Stimulated activated CD4-positive, alpha-beta T cell treated with anti-CD3 and anti-CD28 coated beads, TNF-alpha, amount 100 ng/mL, for 1 hour (primary cell): ENCODE results near the gene CALN1.
"Not testable (repeated sequence)": the region's sequence is repeated elsewhere in the genome, so short reads cannot be mapped to it uniquely, and the experiment has no call there.

Experiments
- DNase-seq, 3 donors: peaks; one replicate each; pipeline ENCODE4 v3.0.0-alpha.2; 2020; ENCODE audit warnings: low read depth in 3 of 3, low spot score in 1 of 3

The CALN1 gene

DNA sequence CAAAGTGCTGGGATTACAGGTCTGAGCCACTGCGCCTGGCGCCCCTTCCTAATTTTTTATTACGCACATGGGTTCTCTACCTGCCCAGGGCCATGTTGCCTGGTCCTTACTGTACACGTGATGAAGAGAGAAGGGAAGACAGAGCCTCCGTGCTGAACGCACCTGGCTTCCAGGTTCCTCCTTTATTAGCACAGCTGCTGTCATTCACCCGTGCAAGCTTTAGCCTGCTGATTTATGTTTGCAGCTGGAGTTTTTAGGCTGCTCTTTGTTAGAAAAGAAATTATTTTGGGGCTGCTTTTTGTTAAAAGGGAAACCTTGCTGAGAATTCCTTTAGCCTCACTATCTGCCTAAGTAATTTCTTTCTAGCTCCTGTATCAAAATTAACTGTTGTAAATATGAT, 417.0 kb downstream of the CALN1 start:
- no peak for DNase-seq

DNA sequence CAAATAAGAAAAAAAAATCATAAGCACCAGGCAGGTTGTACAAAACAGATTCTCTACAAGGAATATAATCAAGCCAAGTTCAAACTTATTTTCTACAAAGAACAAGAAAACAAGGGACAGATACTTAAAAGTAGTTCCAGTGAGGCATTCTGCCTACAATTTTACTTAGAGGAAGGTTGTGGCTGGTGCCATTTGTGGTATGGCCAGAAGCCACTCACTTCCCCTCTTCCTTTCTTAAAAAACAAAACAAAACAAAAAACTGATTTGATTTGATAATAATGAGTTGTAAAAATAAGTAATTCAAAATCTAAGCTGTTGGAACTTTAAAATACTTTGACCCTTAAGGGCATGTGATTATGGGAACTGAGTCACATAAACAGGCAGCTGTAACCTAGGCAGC, 420.6 kb downstream of the CALN1 start:
- DNase-seq, result no peak

DNA sequence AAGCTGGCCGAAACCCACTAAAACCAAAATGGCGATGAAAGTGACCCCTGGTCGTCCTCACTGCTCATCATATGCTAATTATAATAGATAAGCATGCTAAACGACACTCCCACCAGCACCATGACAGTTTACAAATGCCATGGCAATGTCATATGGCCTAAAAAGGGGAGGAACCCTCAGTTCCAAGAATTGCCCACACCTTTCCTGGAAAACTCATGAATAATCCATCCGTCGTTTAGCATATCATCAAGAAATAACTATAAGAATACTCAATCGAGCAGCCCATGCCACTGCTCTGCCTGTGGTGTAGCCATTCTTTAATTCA, 422.0 kb downstream of the CALN1 start:
- DNase-seq, result no peak

DNA sequence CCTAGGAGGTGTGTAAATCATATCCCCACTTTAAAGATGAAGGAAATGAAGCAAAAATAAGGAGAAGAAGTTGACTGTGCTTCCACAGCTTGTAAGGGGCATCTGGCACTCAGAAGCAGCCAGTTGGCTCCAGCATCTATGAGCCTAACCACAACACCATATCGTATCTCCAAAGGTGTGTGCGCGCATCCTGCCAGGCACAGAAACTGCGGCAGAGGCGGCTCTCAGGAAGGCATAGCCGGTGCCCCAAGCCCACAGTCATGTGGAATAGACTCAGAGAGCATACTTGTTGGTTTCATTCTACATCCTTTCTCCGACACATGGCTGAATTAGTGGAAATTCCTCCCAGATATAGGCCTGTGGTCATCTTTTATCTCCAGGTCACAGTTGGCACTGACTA, 423.9 kb downstream of the CALN1 start:
- DNase-seq, result no peak

DNA sequence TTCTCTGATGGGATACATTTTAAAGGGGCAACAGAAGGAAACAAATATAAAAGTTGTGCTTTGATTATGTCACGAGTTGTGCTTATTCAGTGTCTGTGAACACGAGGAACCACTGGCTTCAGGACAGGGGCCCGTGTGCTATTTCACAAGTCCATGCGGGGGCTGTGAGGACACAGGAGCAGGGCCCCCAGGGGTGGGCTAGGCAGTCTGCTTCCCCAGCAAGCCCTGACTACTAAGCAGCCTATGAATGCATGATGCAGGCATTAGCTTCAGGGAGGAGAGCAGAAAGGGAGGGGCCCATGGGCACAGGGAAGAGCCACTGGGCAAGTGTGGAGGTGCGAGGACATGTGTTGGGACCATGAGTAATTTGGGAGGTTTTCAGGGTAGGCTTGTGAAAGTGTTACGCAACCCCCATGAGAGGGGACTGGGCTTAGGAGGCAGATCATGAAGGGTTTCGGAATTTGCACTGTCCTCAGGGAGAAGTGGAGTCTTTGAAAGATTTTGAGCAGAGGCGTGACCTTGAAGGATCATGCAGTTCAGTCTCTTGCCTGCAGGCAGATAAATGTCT, 424.9 kb downstream of the CALN1 start:
- no peak for DNase-seq

DNA sequence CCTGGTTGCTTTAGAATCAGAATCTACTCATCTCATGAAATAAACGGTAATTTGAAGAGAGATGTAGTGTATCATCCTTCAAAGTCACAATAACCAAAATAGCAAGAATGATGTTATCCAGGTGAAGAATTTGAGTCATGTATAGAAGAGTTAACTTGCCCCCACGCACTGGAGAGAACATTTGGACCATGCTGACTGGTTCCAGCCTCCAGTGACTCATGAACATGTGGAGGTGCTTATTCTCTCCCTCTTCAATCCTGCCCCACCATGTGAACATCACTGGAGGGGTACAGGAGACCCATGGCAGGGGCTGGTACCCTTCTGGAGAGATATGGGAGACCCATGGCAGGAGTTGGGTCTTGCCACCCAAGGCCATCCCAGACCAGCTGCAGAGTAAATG, 427.8 kb downstream of the CALN1 start:
- no peak for DNase-seq

DNA sequence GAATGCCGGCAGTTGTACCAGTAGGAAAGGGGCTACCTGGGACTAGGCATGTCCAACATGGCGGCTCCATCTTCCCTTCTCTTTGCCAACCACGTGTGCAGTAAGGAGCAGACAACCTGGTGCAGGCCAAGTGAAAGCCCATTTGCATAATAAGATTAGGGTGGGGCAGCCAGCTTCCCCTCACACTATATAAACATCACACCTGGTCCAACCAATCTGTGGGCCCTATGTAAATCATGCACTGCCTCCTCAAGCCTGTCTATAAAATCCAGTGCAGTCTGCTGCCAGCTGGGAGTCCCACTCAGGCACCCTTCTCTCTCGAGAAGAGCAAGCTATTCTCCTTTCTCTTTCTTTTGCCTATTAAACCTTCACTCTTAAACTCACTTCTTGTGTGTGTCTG, 429.3 kb downstream of the CALN1 start:
- DNase-seq, result no peak

DNA sequence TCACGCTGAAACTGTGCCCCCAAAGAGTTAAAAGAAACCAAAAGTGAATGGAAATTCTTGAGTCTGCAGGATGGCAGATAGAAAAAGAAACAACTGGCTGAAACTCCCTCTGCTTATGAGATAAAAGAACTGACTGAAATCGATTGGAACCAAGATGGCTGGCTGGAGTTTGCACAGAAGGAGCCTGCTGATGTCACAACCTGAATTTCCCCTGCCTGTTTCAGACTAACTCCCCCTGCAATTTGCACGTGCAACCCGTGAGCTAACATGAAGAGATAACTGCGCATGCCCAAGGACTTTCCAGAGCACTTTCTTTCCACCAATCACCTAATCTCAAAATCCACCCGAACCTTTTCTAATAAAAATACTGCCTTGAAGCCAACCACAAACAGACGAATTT, 435.5 kb downstream of the CALN1 start:
- no peak for DNase-seq

DNA sequence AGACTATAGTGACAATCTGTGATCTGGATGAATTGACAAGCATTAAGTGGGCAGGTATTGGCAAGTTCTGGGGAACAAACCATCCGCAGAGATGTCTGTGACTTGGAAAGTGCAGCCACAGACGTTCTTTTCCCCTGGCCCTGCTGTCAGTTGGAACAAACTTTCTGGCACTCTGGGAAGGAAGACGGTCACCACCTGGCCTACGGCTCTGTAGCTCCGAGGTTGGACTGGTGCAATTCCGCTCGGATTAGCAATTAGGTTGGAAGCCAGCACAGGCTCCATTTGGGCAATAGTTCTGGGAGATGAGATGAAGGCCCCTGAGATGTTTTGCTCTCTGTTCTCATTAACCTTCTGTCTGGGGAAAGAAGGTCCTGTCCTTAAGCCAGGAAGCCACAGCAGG, 437.5 kb downstream of the CALN1 start:
- no peak for DNase-seq

DNA sequence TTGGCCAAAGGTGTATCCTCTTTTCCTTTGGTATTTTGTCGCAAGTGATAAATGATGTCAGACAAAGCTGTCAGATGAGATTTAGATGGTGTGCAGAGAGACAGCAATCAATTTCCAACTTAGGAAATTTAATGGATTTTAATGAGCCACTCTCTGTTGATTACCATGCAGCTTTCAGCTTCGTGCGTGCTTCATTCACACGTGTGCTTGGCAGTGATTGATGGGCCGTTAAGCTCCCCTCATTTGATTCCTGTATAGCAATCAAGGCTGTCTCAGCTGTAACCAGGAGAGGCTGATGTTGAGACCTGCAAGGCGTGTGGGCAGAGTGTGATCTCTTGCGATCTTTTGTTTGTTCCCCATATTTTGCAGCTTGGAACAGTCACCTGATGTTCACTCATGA, 439.6 kb downstream of the CALN1 start:
- DNase-seq, result no peak

DNA sequence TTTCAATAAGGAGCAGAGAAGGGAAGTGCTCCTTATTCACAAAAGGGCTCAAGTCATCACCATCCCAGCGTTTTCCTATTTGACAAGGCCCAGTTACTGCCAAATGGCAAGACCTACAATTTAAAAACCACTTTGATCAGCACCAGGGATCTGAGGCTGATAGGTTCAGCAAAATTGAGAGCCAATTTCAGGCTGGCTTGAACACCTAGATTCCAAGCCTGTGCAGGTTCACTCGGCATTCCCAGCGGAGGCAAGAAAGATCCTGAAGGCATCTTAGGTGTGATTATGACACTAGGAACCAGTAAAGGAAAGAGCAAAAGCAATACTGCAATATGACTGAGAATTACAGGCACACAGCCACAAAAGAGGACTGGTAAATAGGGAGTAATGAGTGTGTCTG, 441.4 kb downstream of the CALN1 start:
- no peak for DNase-seq

DNA sequence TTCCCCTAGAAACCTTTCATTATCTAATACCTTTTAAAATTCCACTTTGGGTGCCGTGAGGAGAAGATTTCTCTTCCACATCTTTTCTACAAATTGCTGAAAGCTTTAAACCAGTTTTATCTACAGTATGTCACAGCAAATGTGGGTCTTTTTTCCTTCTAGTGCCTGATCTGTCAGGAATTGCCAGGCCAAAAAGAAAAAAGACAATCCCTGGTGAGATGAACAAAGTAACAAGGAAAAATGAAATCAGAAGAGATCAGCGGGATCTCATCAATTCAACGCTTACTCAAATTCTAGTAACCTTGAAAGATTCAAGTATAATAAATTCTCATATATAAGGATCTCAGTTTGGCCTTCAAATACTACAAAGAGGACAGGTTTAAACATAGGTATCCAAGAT, 449.5 kb downstream of the CALN1 start:
- no peak for DNase-seq

DNA sequence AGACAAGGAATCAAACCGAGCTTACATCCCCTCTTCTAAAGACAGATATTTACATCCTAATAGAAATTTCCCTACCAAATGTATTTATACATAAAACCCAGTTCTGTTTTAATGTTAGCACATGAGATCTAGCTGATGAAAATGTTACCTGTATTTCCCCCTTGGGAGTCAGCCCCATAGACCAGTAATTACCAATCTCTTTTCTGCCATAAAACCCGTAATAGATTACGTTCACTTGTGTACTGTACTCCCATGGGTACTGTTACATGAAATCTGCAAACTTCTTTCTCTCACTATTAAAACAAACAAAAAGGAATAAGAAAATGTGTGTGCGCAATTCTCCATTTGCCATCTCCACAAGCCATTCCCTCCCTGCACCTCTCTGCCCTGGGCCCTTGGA, 450.9 kb downstream of the CALN1 start:
- no peak for DNase-seq

DNA sequence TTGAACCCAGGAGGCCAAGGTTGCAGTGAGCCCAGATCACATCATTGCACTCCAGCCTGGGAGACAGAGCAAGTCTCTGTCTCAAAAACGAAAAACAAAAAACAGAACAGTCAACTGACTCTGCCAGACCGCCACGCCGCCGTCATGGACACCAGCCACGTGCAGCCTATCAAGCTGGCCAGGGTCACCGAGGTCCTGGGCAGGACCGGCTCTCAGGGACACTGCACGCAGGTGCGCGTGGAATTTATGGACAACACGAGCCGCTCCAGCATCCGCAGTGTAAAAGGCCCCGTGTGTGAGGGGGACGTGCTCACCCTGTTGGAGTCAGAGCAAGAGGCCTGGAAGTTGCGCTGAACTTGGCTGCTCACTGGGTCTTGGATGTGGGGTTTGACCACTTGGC, 470.0 kb downstream of the CALN1 start:
- no peak for DNase-seq

DNA sequence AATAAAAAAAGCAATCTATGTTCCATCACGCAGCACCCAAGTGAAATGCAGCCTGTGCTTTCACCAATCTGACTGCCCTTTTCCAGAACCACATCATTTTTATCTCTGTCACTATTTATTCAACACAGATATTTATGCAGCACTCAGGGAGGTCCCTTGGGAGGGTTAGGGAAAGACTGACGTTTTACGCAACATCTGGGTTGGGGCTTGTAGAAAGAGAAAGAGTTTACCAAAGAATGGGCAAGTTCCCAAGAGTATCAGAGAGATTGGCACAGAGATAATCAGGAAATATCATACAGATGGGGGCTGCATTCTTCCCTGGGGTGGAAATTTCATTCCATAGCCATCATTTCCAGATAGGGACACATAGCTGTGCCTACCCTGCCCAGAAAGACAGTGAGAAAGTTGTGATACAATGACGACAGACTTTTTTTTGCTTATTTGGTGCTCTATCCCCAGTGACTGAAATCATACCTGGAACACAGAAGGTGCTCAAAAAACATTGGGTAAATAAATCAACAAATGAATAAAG, 474.2 kb downstream of the CALN1 start:
- no peak for DNase-seq

DNA sequence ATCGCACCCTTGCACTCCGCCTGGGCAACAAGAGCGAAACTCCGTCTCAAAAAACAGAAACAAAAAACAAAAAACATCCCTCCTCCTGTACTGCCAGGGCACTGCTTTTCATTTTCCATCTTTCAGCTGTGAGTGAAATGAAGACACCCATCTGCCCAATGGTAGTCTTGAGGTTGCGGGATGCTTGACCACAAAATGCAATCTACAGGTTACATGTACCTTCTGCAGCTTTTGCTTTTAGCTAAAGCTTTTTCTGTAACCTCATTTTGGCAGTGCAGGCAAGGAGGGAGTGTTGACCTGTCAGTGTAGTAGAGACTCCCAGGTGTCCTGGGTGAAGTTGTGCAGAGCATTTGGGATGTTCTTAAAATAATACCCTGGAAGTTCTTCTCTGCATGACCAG, 476.5 kb downstream of the CALN1 start:
- no peak for DNase-seq

DNA sequence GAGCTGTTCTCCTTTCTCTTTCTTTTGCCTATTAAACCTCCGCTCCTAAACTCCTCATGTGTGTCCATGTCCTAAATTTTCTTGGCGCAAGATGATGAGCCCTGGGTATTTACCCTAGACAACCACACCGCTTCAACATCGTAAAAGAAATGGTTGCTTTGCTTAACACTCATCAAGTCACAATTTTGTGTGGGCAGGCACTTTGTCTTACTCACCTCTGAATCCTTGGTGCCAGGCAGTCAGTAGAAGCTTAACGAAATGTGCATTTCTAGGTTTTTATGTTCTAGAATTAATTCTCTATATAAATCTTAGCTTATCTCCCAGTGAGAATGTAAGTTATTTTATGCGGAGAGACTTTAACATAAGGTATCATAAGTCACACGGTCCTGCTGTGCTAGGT, 478.7 kb downstream of the CALN1 start:
- DNase-seq, result no peak

DNA sequence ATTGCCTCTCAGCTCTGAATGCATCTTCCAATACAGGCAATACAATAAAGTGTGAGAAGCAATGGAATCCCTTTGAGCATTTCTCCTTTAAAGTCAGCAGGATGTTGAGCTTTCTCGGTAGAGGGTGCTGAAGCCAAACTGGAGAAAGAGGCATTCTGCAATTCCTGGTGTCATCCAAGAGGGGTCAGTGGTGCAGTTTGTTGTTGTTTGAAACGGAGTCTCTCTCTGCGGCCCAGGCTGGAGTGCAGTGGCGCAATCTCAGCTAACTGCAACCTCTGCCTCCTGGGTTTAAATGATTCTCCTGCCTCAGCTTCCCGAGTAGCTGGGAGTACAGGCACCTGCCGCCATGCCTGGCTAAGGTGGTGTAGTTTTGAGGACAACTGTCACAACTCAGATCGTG, 486.5 kb downstream of the CALN1 start:
- DNase-seq, result no peak

DNA sequence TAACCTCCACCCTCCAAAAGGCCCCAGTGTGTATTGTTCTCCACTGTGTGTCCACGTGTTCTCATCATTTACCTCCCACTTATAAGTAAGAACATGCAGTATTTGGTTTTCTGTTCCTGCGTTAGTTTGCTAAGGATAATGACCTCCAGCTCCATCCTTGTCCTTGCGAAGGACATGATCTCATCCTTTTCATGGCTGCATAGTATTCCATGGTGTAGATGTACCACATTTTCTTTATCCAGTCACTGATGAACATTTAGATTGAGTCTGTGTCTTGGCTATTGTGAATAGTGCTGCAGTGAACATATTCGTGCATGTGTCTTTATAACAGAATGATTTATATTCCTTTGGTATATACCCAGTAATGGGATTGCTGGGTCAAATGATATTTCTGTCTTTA, 497.9 kb downstream of the CALN1 start:
- not testable (repeated sequence) for DNase-seq

DNA sequence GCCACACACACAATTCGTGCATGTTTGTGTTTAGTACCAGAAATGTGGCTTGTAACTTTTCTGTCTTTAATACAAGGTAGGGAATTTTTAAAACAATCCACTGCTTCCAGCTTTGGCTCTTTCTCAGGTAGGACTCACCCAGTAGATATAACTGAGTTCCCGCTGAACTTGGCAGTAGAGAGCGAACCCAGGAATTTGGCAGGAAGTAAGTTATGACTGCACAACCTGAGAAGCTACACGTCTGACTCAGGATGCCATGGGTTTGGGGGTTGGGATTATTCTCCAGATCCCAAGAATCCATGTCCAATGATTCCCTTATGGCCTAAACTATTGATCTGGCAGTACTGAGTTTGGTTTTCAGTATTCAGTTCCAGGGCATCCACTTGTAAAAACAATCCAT, 499.7 kb downstream of the CALN1 start:
- no peak for DNase-seq

DNA sequence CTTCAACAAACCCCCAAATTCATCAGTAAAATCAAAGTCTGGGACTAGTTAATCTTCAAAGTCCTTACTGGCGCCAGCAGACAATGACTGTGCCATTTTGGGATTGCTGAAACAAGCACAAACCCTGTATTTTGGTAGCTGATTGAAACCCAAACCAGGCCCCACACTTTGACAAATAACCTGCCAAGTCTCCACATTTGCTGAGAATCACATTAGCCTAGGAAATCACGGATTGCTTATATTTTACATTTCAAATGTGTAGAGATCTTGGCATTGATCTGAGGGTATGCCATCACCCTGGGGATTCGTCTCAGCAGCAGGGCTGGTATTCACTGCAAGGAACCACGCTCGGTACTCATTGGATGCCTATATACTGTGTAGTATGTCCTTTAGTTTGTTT, 501.1 kb downstream of the CALN1 start:
- DNase-seq, result no peak

DNA sequence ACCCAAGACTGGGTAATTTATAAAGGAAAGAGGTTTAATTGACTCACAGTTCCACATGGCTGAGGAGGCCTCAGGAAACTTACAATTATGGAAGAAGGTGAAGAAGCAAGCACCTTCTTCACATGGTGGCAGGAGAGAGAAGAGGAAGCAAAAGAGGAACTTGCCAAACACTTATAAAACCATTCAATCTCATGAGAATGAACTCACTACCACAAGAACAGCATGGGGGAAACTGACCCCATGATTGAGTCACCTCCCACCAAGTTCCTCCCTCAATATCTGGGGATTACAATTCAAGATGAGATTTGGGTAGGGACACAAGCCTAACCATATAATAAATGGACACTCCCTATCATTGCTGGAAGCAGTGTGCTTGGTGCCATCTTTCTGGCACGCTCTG, 506.3 kb downstream of the CALN1 start:
- no peak for DNase-seq

DNA sequence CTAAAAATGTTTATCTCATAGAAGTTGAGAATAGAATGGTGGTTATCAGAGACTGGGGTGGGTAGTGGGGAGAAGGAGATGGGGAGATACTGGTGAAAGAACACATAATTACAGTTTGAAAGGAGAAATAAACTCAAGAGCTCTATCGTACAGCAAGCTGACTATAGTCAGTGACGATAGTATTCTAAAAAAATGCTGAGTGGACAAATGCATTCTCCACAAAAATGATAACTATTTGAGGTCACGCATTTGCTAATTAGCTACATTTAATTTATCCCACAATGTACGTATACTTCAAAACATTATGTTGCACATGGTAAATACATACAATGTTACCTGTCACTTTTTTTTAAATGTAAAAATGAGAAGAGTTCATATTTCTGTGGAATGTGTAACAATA, 507.7 kb downstream of the CALN1 start:
- DNase-seq, result no peak

DNA sequence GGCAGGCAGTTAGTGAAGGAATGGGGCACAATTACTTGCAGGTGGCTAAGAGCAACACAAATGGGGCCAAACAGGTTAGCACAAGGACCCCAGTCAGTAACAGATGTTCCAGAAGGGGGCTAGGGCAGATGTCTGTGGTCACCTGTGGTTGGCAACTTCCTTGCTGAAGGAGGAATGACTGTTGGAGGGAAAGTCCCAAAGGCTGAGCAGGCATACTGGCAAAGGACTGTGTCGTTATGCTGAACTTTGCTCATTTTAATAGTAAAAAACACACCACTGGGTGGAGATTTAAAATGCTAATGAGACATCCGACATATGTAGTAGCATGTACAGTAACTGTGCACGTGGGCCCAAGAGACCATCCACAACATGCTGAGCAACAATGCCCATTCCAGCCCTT, 511.6 kb downstream of the CALN1 start:
- no peak for DNase-seq
